Ascending aorta (tissue), 2 donors: ENCODE data around the gene KIF2A. TPM values are rescaled to one million over a fixed set of nuclear protein-coding genes. Genes with fewer than 3 reads are reported as not detected.

Experiments used
- DNase-seq, 2 donors: peaks; one replicate each; pipeline ENCODE4 v3.0.0-alpha.2; 2019; ENCODE audit warnings: low spot score in 2 of 2
- H3K27ac ChIP-seq, 2 donors: fragments of 200-600 bp; sonication (generic); one replicate each; pipeline ENCODE4 v1.5.1; 2016 to 2017; ENCODE audit warnings: mild to moderate bottlenecking in 1 of 2
- H3K27me3 ChIP-seq: fragments of 200-600 bp; sonication (generic); one replicate; pipeline ENCODE4 v1.5.1; 2017
- H3K36me3 ChIP-seq, 2 donors: fragments of 200-600 bp; sonication (generic); one replicate each; pipeline ENCODE4 v1.5.1; 2016
- H3K4me1 ChIP-seq, 2 donors: fragments of 200-600 bp; sonication (generic); one replicate each; pipeline ENCODE4 v1.5.1; 2016 to 2017; ENCODE audit warnings: mild to moderate bottlenecking in 1 of 2
- H3K4me3 ChIP-seq, 2 donors: fragments of 200-600 bp; sonication (generic); one replicate each; pipeline ENCODE4 v1.5.1; 2016 to 2017; ENCODE audit warnings: mild to moderate bottlenecking in 1 of 2
- H3K9me3 ChIP-seq, 2 donors: fragments of 200-600 bp; sonication (generic); one replicate each; pipeline ENCODE4 v1.5.1; 2016
- CTCF ChIP-seq, 3 experiments: fragments of 200-600 bp in 2 of 3; fragments of 450-650 bp in 1 of 3; sonication (generic) in 2 of 3; IDR thresholded peaks; one replicate each; pipeline ENCODE4 v1.5.1; 2016 to 2019; ENCODE audit warnings: antibody characterized with exemption in 3 of 3, mild to moderate bottlenecking in 1 of 3, moderate library complexity in 1 of 3
- intact Hi-C: fragments of 100-400 bp; cut with DNase I; formaldehyde crosslinking; loops from one replicate; pipeline ENCODE4 v1.15.1; 2023
- total RNA-seq: library from RNA; depleted of rRNA; stranded (reverse); fragments of >200 nt; gene quantifications from one replicate; pipeline ENCODE4 v1.1.0, GENCODE V29; 2016

Gene KIF2A
- total RNA-seq, 1 donor from 2014 or later, result 19.8 TPM

GRCh38 chr5:62310426-62311143, 4.6 kb downstream of the KIF2A start:
- Histone ChIP-seq H3K36me3 (no peaks in the 10 kb centered on the region), H3K27ac (no peak overlapping the region), H3K27me3 (no peaks in the 10 kb centered on the region), H3K4me3 (no peak overlapping the region), H3K4me1 (peaks cover 0 to 4% of the 10 kb centered on the region in 2 donors), H3K9me3 (no peaks in the 10 kb centered on the region)
- no peak for DNase-seq
- TF ChIP-seq CTCF (IDR thresholded peaks at IDR 0.05), result no peak
- intact Hi-C loops, result no loop called here

GRCh38 chr5:62312036-62312435, 6.0 kb downstream of the KIF2A start:
- no peak overlapping the region for H3K4me3 ChIP-seq
- H3K36me3 ChIP-seq, result no peaks in the 10 kb centered on the region
- H3K27ac ChIP-seq, result no peak overlapping the region
- intact Hi-C loops, result no loop called here
- no peak for TF ChIP-seq CTCF (IDR thresholded peaks at IDR 0.05)
- no peaks in the 10 kb centered on the region for H3K27me3 ChIP-seq
- H3K9me3 ChIP-seq, result no peaks in the 10 kb centered on the region
- DNase-seq, result no peak
- peaks cover 0 to 4% of the 10 kb centered on the region in 2 donors for H3K4me1 ChIP-seq

- H3K4me1 ChIP-seq, result peaks cover 0 to 2% of the 10 kb centered on the region in 2 donors
- intact Hi-C loops, result no loop called here
Observed at GRCh38 chr5:62312674-62313073, 6.7 kb downstream of the KIF2A start.

GRCh38 chr5:62314213-62314830, 8.3 kb downstream of the KIF2A start:
- DNase-seq, result no peak

More at GRCh38 chr5:62312674-62313073, 6.7 kb downstream of the KIF2A start:
- Histone ChIP-seq H3K27ac (no peak overlapping the region), H3K9me3 (no peaks in the 10 kb centered on the region), H3K36me3 (no peaks in the 10 kb centered on the region), H3K27me3 (no peaks in the 10 kb centered on the region), H3K4me3 (no peak overlapping the region)
- no peak for TF ChIP-seq CTCF (IDR thresholded peaks at IDR 0.05)
- no peak for DNase-seq

GRCh38 chr5:62315376-62316175, 9.6 kb downstream of the KIF2A start:
- no peak for TF ChIP-seq CTCF (IDR thresholded peaks at IDR 0.05)
- intact Hi-C loops, result no loop called here

More at GRCh38 chr5:62314213-62314830, 8.3 kb downstream of the KIF2A start:
- no peaks in the 10 kb centered on the region for H3K27me3 ChIP-seq
- no peak overlapping the region for H3K4me3 ChIP-seq
- no peaks in the 10 kb centered on the region for H3K4me1 ChIP-seq
- intact Hi-C loops, result no loop called here
- H3K27ac ChIP-seq, result no peak overlapping the region
- no peaks in the 10 kb centered on the region for H3K36me3 ChIP-seq
- no peak for TF ChIP-seq CTCF (IDR thresholded peaks at IDR 0.05)
- H3K9me3 ChIP-seq, result no peaks in the 10 kb centered on the region

More at GRCh38 chr5:62315376-62316175, 9.6 kb downstream of the KIF2A start:
- Histone ChIP-seq H3K4me3 (no peak overlapping the region), H3K9me3 (no peaks in the 10 kb centered on the region), H3K36me3 (no peaks in the 10 kb centered on the region), H3K4me1 (no peaks in the 10 kb centered on the region), H3K27ac (no peak overlapping the region), H3K27me3 (no peaks in the 10 kb centered on the region)
- DNase-seq, result no peak
